HepG2 (cell line): Measurements from ENCODE around the gene GRB7. TPM values are rescaled to one million over a fixed set of nuclear protein-coding genes. Genes with fewer than 3 reads are reported as not detected.

Experiments used
- ARID3A ChIP-seq: IDR thresholded peaks from 2 replicates; pipeline ENCODE4 v1.6.1; 2012; ENCODE audit warnings: low read depth, low read length, improper control_type of control experiment
- ELF4 ChIP-seq: sonication (generic); formaldehyde crosslinking; IDR thresholded peaks from 2 replicates; pipeline ENCODE4 v1.5.0; 2020; ENCODE audit warnings: missing genetic modification reagents, mild to moderate bottlenecking, moderate library complexity, borderline replicate concordance
- HNRNPUL1 ChIP-seq: fragments of 200-400 bp; formaldehyde crosslinking; IDR thresholded peaks from 2 replicates; pipeline ENCODE4 v1.6.1; 2017; ENCODE audit warnings: low read depth, mild to moderate bottlenecking, low read length, moderate library complexity
- MAF1 ChIP-seq: sonication (generic); formaldehyde crosslinking; IDR thresholded peaks from 2 replicates; pipeline ENCODE4 v1.5.0; 2020; ENCODE audit warnings: missing genetic modification reagents, borderline replicate concordance
- MED8 ChIP-seq: sonication (generic); formaldehyde crosslinking; IDR thresholded peaks from 2 replicates; pipeline ENCODE4 v1.8.1; 2023; ENCODE audit warnings: mild to moderate bottlenecking, missing genetic modification reagents; ENCODE audit not compliant: insufficient replicate concordance
- PCBP2 ChIP-seq: fragments of 200-400 bp; formaldehyde crosslinking; optimal IDR thresholded peaks from 2 replicates; pipeline ENCODE3; 2018; ENCODE audit warnings: low read length, low read depth; ENCODE audit not compliant: poor library complexity, severe bottlenecking
- ZBTB14 ChIP-seq: sonication (generic); formaldehyde crosslinking; IDR thresholded peaks from 2 replicates; pipeline ENCODE4 v1.4.0; 2020; ENCODE audit warnings: missing genetic modification reagents
- ZNF10 ChIP-seq: sonication (generic); formaldehyde crosslinking; IDR thresholded peaks from 2 replicates; pipeline ENCODE4 v1.4.0; 2020; ENCODE audit warnings: mild to moderate bottlenecking, low read depth, missing genetic modification reagents, borderline replicate concordance
- ZNF275 ChIP-seq: sonication (generic); formaldehyde crosslinking; IDR thresholded peaks from 2 replicates; pipeline ENCODE4 v1.8.0; 2022; ENCODE audit warnings: missing genetic modification reagents, mild to moderate bottlenecking, inconsistent platforms, borderline replicate concordance
- ZNF501 ChIP-seq: sonication (generic); formaldehyde crosslinking; IDR thresholded peaks from 2 replicates; pipeline ENCODE4 v1.5.1; 2020; ENCODE audit warnings: mild to moderate bottlenecking, moderate library complexity, missing genetic modification reagents
- ZNF530 ChIP-seq: sonication (generic); formaldehyde crosslinking; IDR thresholded peaks from 2 replicates; pipeline ENCODE4 v1.5.0; 2020; ENCODE audit warnings: low read depth, mild to moderate bottlenecking, missing genetic modification reagents
- ZNF747 ChIP-seq: sonication (generic); formaldehyde crosslinking; IDR thresholded peaks from 2 replicates; pipeline ENCODE4 v1.8.1; 2023; ENCODE audit warnings: missing genetic modification reagents, mild to moderate bottlenecking, borderline replicate concordance
- polyA plus RNA-seq, 8 experiments: library from polyadenylated mRNA; depleted of rRNA in 3 of 8; stranded (reverse) in 7 of 8; unstranded in 1 of 8; fragments of >200 nt; fragmentation: Illumina TruSeq in 4 of 8; extraction: Trizol in 4 of 8; gene quantifications; 2 replicates each; pipeline versions ENCODE4 v1.2.1 to v1.2.3, GENCODE V29; 2011 to 2016; ENCODE audit warnings: low read depth in 4 of 8, missing spikeins in 1 of 8, mixed read lengths in 1 of 8; ENCODE audit not compliant: insufficient read depth in 1 of 8
- total RNA-seq, 5 experiments: library from RNA; depleted of rRNA; stranded (reverse); fragments of >200 nt; fragmentation: Illumina TruSeq; extraction: Trizol; gene quantifications; 2 replicates each; pipeline ENCODE4 v1.2.3, GENCODE V29; 2016; ENCODE audit warnings: low read depth in 1 of 5
- TF ChIP-seq, protein P1 (sequence below), 2 experiments: sonication (generic) in 1 of 2; formaldehyde crosslinking in 1 of 2; IDR thresholded peaks; 2 replicates each; pipeline versions ENCODE4 v1.5.1 to v1.6.1; 2011 to 2020; ENCODE audit warnings: borderline replicate concordance in 1 of 2, low read depth in 1 of 2, low read length in 1 of 2, mild to moderate bottlenecking in 1 of 2, missing genetic modification reagents in 1 of 2, moderate library complexity in 1 of 2
- TF ChIP-seq, protein P2 (sequence below): IDR thresholded peaks from 2 replicates; pipeline ENCODE4 v1.6.1; 2016; ENCODE audit warnings: missing compliant biosample characterization, missing genetic modification reagents, borderline replicate concordance
- TF ChIP-seq, protein P3 (sequence below): sonication (generic); formaldehyde crosslinking; IDR thresholded peaks from 2 replicates; pipeline ENCODE4 v1.4.0; 2020; ENCODE audit warnings: missing genetic modification reagents, borderline replicate concordance

The GRB7 gene
- total and polyA plus RNA-seq, 2 of the 13 experiments (the other 11 are each of a cell fraction or from before 2014, with no cell fraction given), result 60.2 to 77.7 TPM

GRCh38 chr17:39750131-39751015, 12.6 kb downstream of the GRB7 start (continued):
- TF ChIP-seq PCBP2 (no peak), ZNF530 (CRISPR knock-in tag) (no peak), ZNF275 (no peak), ELF4 (CRISPR knock-in tag) (no peak), ZNF501 (CRISPR knock-in tag) (peak; percentile 94), ARID3A (no peak), MED8 (CRISPR knock-in tag) (no peak), ZNF747 (CRISPR knock-in tag) (no peak), HNRNPUL1 (no peak), ZNF10 (CRISPR knock-in tag) (no peak), ZBTB14 (CRISPR knock-in tag) (no peak), MAF1 (CRISPR knock-in tag) (no peak)
- TF ChIP-seq, protein P1, sequence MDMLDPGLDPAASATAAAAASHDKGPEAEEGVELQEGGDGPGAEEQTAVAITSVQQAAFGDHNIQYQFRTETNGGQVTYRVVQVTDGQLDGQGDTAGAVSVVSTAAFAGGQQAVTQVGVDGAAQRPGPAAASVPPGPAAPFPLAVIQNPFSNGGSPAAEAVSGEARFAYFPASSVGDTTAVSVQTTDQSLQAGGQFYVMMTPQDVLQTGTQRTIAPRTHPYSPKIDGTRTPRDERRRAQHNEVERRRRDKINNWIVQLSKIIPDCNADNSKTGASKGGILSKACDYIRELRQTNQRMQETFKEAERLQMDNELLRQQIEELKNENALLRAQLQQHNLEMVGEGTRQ (IDR thresholded peaks at IDR 0.05; ENCODE audit: low read depth, low read length), result no peak
- TF ChIP-seq, protein P1 (CRISPR knock-in tag; IDR thresholded peaks at IDR 0.05; ENCODE audit: borderline replicate concordance), result no peak
- TF ChIP-seq, protein P2, sequence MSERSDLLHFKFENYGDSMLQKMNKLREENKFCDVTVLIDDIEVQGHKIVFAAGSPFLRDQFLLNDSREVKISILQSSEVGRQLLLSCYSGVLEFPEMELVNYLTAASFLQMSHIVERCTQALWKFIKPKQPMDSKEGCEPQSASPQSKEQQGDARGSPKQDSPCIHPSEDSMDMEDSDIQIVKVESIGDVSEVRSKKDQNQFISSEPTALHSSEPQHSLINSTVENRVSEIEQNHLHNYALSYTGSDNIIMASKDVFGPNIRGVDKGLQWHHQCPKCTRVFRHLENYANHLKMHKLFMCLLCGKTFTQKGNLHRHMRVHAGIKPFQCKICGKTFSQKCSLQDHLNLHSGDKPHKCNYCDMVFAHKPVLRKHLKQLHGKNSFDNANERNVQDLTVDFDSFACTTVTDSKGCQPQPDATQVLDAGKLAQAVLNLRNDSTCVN, result no peak
- TF ChIP-seq, protein P3, sequence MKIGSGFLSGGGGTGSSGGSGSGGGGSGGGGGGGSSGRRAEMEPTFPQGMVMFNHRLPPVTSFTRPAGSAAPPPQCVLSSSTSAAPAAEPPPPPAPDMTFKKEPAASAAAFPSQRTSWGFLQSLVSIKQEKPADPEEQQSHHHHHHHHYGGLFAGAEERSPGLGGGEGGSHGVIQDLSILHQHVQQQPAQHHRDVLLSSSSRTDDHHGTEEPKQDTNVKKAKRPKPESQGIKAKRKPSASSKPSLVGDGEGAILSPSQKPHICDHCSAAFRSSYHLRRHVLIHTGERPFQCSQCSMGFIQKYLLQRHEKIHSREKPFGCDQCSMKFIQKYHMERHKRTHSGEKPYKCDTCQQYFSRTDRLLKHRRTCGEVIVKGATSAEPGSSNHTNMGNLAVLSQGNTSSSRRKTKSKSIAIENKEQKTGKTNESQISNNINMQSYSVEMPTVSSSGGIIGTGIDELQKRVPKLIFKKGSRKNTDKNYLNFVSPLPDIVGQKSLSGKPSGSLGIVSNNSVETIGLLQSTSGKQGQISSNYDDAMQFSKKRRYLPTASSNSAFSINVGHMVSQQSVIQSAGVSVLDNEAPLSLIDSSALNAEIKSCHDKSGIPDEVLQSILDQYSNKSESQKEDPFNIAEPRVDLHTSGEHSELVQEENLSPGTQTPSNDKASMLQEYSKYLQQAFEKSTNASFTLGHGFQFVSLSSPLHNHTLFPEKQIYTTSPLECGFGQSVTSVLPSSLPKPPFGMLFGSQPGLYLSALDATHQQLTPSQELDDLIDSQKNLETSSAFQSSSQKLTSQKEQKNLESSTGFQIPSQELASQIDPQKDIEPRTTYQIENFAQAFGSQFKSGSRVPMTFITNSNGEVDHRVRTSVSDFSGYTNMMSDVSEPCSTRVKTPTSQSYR, result peak; percentile 39; the same call in 1 of the 2 replicates
